HG03060 (cell line): Measurements from ENCODE around the gene TBC1D16.
"Not testable (repeated sequence)": the region's sequence is repeated elsewhere in the genome, so short reads cannot be mapped to it uniquely, and the experiment has no call there.

ENCODE experiments used
- ATAC-seq: cut with Tn5 transposase; IDR thresholded peaks from one replicate; pipeline ENCODE4 v1.9.1; 2021; ENCODE audit warnings: low read depth, moderate number of reproducible peaks; ENCODE audit not compliant: unreplicated experiment

TBC1D16 gene

GRCh38 chr17:79977708-79978547, 57.7 kb downstream of the TBC1D16 start:
- ATAC-seq, result no peak

DNA sequence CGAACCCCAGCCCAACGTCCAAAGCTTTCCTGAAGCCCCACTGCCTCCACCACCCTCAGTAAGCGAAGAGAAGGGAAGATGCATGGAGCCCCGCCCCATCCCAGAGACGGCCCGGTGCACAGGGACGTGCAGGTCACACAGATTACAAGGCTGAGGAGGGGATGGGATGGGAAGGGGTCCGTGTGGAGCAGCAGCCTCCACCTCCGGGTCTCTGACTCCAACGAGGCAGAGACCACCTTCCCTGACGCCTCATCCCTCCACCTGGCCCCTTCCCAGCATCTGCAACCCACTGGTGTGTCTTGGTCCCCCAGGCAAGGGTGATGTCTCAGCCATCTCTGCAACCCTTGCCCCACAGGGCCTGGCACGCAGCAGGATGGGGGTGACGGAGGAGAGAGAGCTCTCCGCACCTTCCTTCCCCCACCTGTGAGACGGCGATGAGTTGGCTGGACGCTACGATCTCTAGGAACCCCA, 58.5 kb downstream of the TBC1D16 start:
- ATAC-seq, result no peak

DNA sequence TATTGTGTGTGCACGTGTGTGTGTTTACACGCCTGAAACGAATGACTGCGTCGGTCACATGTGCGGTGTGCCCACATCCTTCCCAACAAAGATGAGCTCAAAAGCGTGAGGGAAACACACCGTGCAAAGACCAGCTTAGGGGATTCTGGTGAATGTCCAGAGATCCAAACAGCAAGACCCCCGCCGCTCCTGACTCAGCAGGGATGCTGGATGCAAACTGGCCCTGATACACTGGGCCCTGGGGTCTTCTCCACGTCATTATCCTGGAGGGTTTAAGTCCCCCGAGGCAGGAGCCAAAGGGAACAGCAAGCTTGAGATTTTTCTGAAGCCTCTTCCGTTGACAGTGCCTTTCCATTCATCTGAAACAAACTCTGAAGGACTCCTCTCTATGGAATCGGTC, 59.2 kb downstream of the TBC1D16 start:
- no peak for ATAC-seq

DNA sequence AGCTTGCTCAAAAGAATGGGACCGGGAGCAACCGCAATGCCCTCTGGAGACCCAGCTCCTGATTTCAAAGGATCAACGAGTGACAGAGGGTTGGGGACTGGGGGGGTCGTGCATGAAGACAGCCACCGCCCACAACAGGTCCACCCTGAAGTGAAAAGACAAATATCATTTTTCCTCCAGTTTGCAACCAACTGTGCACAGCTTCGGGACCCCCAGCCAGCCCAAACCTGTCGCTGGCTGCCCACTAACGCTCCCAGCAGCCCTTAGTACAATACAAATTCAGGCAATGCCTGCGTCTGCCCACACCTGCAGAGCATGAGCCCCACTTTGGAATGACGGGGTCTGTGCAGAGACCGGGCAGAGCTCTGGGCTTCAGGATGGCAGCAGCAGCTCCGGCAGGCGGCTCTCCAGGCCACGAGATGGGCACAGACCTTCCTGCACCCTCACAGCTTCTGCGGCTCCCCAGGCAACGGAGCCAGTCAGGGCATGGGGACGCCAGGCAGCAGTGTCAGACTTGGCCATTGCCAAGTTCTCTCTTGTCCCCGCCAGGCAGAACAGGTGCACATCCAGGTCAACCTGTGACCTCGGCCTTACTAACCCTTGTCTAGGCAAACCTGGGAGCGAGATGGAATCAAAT, 60.1 kb downstream of the TBC1D16 start:
- ATAC-seq, result no peak

DNA sequence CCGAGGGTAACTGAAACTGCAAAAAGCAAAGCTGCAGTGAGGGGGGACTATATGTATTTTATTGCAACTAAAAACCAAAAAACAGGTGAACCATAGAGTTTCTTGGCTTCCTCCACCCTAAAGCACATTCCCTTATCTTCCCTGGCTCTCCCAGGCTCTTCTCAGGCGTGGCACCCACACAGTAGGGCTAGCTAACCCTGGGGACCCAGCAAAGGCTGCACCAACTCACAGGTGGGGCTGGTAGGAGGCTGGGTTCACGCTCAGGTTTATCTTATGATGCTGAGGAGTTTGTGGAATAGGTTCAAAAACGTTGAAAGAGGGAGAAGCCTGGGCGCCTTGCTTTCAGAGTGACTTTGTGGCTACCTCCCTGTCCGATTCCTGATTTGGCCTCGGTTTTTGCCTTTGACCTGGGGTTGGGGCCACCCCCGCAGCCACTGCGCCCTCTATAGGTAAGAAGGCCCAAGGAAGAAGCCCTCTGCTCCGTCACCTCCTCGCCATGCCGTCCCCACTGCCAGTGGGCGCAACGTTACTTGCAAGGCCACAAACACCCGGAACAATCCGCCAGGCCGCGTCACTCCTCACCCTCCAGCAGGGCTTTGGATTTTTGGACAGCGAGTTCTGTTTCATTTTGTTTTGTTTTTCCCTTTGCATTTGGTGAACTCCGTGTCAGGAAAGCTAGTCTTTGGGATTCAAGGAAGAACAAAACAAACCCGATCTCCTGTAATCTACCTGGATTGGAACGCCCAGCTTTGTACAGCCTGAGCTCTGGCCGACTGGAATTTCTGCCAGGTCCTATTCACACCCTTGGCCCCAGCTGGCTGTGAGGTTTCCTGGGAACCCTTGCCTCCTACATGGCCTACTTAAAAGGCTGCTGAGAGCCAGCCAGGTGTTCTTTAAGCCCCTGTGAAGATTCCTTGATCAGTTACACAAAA, 60.8 kb downstream of the TBC1D16 start:
- no peak for ATAC-seq

DNA sequence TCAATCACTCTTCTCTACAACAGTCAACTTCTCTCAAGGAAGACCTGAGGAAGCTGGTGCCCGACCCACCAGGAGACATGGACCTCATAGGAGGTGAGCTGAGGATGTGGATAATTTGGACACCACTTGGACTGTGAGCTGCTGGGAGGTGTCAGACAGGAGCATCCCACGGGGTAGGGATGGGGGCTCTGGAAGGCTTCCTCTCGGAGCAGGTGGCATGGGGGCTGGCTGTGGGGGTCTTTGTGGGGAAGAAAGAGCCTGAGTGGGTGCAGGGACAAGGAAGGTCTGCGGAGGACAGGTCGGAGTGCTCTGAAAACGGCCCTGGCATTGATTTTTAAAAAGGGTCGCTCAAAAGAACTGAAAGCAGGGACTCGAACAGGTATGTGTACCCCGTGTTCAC, 64.0 kb downstream of the TBC1D16 start:
- no peak for ATAC-seq

DNA sequence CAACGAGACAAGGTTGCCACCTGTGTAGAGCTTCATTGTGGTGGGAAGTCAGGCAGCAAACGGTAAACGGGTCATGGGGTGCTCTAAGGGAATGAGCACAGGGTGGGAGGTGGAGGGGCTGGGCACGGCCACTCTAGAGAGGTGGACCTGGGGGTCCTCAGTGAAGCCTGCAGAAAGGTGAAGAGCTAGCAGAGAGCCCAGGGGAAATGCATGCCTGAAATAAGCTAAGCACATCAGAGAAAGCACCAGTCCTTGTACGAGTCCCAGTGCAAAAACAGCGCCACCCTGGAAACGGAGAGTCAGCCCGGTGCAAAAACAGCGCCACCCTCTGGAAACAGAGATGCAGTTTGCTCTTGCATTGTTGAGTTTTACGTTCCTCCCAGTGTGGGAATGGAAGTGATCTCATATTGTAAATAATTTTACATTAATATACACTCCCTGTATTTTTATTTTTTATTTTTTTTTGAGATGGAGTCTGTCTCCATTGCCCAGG, 65.0 kb downstream of the TBC1D16 start:
- no peak for ATAC-seq

GRCh38 chr17:79969906-79970305, 65.8 kb downstream of the TBC1D16 start:
- no peak for ATAC-seq

- ATAC-seq, result no peak
These were observed 67.6 kb downstream of the TBC1D16 start for GRCh38 chr17:79968116-79968515.

GRCh38 chr17:79966681-79967080, 69.0 kb downstream of the TBC1D16 start:
- ATAC-seq, result no peak

GRCh38 chr17:79965806-79966205, 69.9 kb downstream of the TBC1D16 start:
- ATAC-seq, result no peak

DNA sequence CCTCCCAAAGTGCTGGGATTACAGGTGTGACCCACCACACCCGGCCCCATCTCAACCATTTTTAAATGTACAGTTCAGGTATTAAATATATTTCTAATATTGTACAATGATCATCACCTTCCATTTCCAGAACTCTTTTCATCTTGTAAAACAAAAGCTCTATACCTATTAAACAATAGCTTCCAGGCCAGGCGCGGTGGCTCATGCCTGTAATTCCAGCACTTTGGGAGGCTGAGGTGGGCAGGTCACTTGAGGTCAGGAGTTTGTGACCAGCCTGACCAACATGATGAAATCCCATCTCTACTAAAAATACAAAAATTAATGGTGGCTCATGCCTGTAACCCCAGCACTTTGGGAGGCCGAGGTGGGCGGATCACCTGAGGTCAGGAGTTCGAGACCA, 73.2 kb downstream of the TBC1D16 start:
- not testable (repeated sequence) for ATAC-seq

DNA sequence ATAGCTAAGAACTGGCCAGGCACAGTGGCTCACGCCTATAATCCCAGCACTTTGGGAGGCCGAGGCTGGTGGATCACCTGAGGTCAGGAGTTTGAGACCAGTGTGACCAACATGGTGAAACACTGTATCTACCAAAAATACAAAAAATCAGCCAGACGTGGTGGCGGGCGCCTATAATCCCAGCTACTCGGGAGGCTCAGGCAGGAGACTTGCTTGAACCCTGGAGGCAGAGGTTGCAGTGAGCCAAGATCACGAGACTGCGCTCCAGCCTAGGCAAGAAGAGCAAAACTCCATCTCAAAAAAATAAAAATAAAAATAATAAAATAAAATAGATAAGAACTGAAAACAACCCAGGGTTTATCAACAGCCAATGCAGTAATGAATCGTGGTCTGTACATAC, 74.1 kb downstream of the TBC1D16 start:
- not testable (repeated sequence) for ATAC-seq

DNA sequence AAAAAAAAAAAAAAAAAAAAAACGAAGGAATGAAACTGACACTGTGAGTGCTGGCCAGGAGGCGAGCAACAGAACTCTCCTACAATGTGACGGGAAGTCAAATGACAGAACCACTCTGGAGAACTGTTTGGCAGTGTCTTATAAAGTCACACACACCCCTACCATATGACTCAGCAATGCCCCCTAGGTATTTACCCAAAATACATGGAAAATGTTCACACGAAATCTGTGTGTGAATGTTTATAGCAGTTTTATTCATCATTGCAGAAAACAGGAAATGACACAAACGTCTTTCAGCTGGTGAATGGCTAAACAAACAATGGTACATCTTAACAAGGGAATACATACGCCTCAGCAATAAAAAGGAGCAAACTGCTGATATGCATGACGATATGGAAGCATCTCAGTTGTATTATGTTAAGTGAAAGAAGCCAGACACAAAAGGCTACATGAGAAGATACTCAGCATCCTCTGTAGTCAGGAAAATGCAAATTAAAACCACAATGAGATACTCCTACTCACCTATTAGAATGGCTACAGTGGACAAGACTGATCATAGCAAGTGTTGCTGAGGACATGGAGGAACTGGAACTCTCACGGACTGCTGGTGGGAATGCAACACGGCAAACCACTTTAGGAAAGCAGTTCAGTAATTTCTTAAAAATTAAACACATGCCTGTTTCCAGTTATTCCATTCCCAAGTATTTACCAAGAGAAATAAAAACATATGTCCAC, 74.7 kb downstream of the TBC1D16 start:
- no peak for ATAC-seq

DNA sequence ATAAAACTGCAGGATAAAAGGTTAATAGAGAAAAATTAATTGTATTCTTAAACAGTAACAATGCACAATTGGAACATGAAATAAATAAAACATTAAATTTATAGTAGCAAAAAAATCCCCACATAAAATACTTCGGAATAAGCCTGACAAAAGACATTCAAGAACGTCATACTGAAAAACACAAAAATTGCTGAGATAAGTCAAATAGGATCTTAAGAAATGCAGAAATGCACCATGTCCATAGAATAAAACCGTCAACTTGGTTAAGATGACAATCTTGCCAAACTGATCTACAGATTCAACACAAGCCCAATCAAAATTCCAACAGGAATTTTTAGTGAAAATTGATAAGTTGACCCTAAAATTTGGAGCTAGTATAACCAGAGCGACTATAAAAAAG, 76.6 kb downstream of the TBC1D16 start:
- ATAC-seq, result no peak

GRCh38 chr17:79956853-79957252, 78.8 kb downstream of the TBC1D16 start:
- no peak for ATAC-seq

GRCh38 chr17:79956441-79956735, 79.3 kb downstream of the TBC1D16 start:
- ATAC-seq, result not testable (repeated sequence)

DNA sequence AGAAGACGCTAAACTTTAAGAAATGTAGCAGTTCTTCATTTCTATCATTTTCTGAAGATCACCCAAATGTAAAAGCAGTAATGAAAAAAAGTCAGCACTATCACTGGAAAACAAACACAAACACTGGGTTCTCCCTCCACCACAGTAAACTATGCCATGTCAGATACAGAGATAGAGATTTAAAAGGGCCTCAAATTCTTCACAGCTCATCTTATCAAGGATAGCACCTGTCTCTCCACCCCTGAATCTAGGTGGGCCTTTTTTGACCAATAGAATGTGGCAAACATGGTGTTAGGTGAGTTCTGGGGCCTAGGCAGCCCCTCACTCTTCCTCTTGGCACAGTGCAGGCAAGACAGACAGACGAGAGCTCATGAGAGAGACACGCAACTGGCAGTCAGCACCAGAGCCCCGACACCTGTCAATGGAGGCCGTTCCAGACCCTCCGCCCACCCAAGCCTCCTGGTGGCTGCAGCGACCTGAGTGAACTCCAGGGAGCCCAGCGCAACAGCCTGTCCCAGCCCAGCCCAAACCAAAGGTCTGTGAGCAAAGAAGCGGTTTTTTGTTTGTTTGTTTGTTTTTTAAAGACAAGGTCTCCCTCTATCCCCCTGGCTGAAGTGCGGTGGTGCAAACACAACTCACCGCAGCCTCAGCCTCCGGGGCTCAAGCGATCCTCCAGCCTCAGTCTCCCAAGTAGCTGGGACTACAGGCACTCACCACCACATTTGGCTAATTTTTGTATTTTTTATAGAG, 79.8 kb downstream of the TBC1D16 start:
- no peak for ATAC-seq

GRCh38 chr17:79955167-79955549, 80.5 kb downstream of the TBC1D16 start:
- no peak for ATAC-seq
